HEK293T (cell line): ENCODE results near the gene ARMC9.
"Not testable (repeated sequence)": the region's sequence is repeated elsewhere in the genome, so short reads cannot be mapped to it uniquely, and the experiment has no call there.

Experiments
- CTCF ChIA-PET: fragments of 350-600 bp; formaldehyde crosslinking; extraction: SDS; loops from one replicate; lab custom pipeline; 2021; ENCODE audit warnings: antibody characterized with exemption, inconsistent platforms; lab: Yijun Ruan, JAX
- POLR2A ChIA-PET: fragments of 350-600 bp; formaldehyde crosslinking; extraction: SDS; loops from one replicate; lab custom pipeline; 2020; ENCODE audit warnings: antibody characterized with exemption, inconsistent platforms; lab: Yijun Ruan, JAX
- DNase-seq: peaks from one replicate; pipeline ENCODE4 v3.0.0; 2012; ENCODE audit warnings: mixed read lengths; ENCODE audit errors: extremely low spot score
- ARNT ChIP-seq: fragments of 450-650 bp; IDR thresholded peaks from 2 replicates; pipeline ENCODE4 v1.6.1; 2017; ENCODE audit warnings: mild to moderate bottlenecking
- BHLHE40 ChIP-seq: fragments of 450-650 bp; IDR thresholded peaks from 2 replicates; pipeline ENCODE4 v1.6.1; 2016; ENCODE audit warnings: mild to moderate bottlenecking, moderate library complexity, borderline replicate concordance
- CTBP1 ChIP-seq: fragments of 450-650 bp; IDR thresholded peaks from 2 replicates; pipeline ENCODE4 v1.6.1; 2016; ENCODE audit warnings: borderline replicate concordance
- ELF4 ChIP-seq: fragments of 450-650 bp; IDR thresholded peaks from 2 replicates; pipeline ENCODE4 v1.6.1; 2017; ENCODE audit warnings: antibody characterized with exemption
- FOXA1 ChIP-seq: fragments of 450-650 bp; IDR thresholded peaks from 2 replicates; pipeline ENCODE4 v1.6.1; 2016; ENCODE audit warnings: mild to moderate bottlenecking
- FOXK2 ChIP-seq: fragments of 450-650 bp; IDR thresholded peaks from 2 replicates; pipeline ENCODE4 v1.6.1; 2016; ENCODE audit warnings: mild to moderate bottlenecking
- FOXM1 ChIP-seq: fragments of 450-650 bp; IDR thresholded peaks from 2 replicates; pipeline ENCODE4 v1.6.1; 2017; ENCODE audit warnings: mild to moderate bottlenecking, borderline replicate concordance
- HDGF ChIP-seq: fragments of 450-650 bp; IDR thresholded peaks from 2 replicates; pipeline ENCODE4 v1.6.1; 2017; ENCODE audit warnings: antibody characterized with exemption, borderline replicate concordance
- L3MBTL2 ChIP-seq: fragments of 450-650 bp; conservative IDR thresholded peaks from 2 replicates; pipeline ENCODE4 v1.6.1; 2016; ENCODE audit warnings: mild to moderate bottlenecking
- LEF1 ChIP-seq: fragments of 450-650 bp; IDR thresholded peaks from 2 replicates; pipeline ENCODE4 v1.6.1; 2017; ENCODE audit warnings: mild to moderate bottlenecking, borderline replicate concordance
- NFRKB ChIP-seq: fragments of 450-650 bp; IDR thresholded peaks from 2 replicates; pipeline ENCODE4 v1.6.1; 2016; ENCODE audit warnings: mild to moderate bottlenecking, moderate library complexity
- SP1 ChIP-seq: fragments of 450-650 bp; IDR thresholded peaks from 2 replicates; pipeline ENCODE4 v1.6.1; 2017
- SUZ12 ChIP-seq: fragments of 450-650 bp; IDR thresholded peaks from 2 replicates; pipeline ENCODE4 v1.6.1; 2016; ENCODE audit warnings: mild to moderate bottlenecking
- TARDBP ChIP-seq: fragments of 450-650 bp; IDR thresholded peaks from 2 replicates; pipeline ENCODE4 v1.6.1; 2016
- ZNF384 ChIP-seq: fragments of 450-650 bp; IDR thresholded peaks from 2 replicates; pipeline ENCODE4 v1.6.1; 2016
- TF ChIP-seq, protein P1 (sequence below): fragments of 450-650 bp; IDR thresholded peaks from 2 replicates; pipeline ENCODE4 v1.6.1; 2016

ARMC9 gene

GRCh38 chr2:231295363-231295655 is 96.9 kb downstream of the ARMC9 start:
- no peak for DNase-seq
- TF ChIP-seq FOXM1 = no peak
- TF ChIP-seq, protein P1, sequence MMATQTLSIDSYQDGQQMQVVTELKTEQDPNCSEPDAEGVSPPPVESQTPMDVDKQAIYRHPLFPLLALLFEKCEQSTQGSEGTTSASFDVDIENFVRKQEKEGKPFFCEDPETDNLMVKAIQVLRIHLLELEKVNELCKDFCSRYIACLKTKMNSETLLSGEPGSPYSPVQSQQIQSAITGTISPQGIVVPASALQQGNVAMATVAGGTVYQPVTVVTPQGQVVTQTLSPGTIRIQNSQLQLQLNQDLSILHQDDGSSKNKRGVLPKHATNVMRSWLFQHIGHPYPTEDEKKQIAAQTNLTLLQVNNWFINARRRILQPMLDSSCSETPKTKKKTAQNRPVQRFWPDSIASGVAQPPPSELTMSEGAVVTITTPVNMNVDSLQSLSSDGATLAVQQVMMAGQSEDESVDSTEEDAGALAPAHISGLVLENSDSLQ = no peak
- TF ChIP-seq SUZ12 = no peak
- TF ChIP-seq CTBP1 = no peak
- no peak for TF ChIP-seq LEF1
- no peak for TF ChIP-seq TARDBP
- TF ChIP-seq HDGF = no peak
- ChIA-PET POLR2A (no interaction called here), CTCF (no interaction called here)

GRCh38 chr2:231296401-231296974 is 98.1 kb downstream of the ARMC9 start:
- POLR2A ChIA-PET = no interaction called here
- no peak for DNase-seq

GRCh38 chr2:231297108-231297908 is 98.9 kb downstream of the ARMC9 start:
- ChIA-PET POLR2A (no interaction called here), CTCF (interaction anchor here (0.6 to 1.2 kb wide), 3 partner anchors 11 to 335 kb away, joined by 3 to 4 read pairs (median 3); no protein-coding TSS in a partner anchor)
- peak; percentile 78 for DNase-seq
- TF ChIP-seq, protein P1 = no peak
- TF ChIP-seq CTBP1 = no peak
- no peak for TF ChIP-seq BHLHE40
- no peak for TF ChIP-seq FOXK2

More at GRCh38 chr2:231296401-231296974, 98.1 kb downstream of the ARMC9 start:
- CTCF ChIA-PET = interaction anchor here (0.6 to 1.2 kb wide), 2 partner anchors 12 to 335 kb away, joined by 3 to 4 read pairs; no protein-coding TSS in a partner anchor
- TF ChIP-seq ZNF384 = no peak
- no peak for TF ChIP-seq ELF4
- TF ChIP-seq TARDBP = no peak

DNA sequence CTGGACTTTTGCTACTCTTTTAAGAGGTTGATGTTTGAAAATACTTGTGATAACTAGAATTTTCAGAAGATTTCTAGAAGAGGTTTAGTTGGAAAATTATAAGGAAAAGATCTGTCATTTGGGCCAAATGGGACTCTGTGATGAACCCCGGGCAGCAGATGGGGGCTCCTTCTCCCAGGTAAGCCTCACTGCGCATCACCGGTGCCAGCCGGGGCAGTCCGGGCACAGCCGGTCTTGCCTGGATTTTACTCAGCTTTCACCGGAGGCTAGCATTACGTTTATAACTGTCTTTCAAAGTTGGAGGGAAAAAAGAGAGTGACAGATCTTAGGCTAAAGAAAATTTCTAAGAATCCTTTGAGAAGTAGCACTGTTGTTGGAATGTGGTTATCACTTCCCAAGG is 99.7 kb downstream of the ARMC9 start:
- TF ChIP-seq L3MBTL2 = no peak
- TF ChIP-seq NFRKB = no peak
- TF ChIP-seq BHLHE40 = no peak
- POLR2A ChIA-PET = no interaction called here
- CTCF ChIA-PET = interaction anchor here (1.0 to 1.2 kb wide), 3 partner anchors 10 to 154 kb away, joined by 3 to 5 read pairs (median 4); no protein-coding TSS in a partner anchor

GRCh38 chr2:231299267-231299666 is 100.8 kb downstream of the ARMC9 start:
- no peak for TF ChIP-seq CTBP1
- no peak for TF ChIP-seq SP1
- TF ChIP-seq FOXM1 = no peak
- TF ChIP-seq ELF4 = no peak
- no peak for TF ChIP-seq FOXA1
- TF ChIP-seq HDGF = no peak
- no peak for TF ChIP-seq L3MBTL2
- no peak for TF ChIP-seq NFRKB
- no peak for TF ChIP-seq TARDBP
- no peak for TF ChIP-seq FOXK2
- DNase-seq = no peak
- ChIA-PET POLR2A (no interaction called here), CTCF (interaction anchor here (0.6 to 1.1 kb wide), 4 partner anchors 14 to 153 kb away, joined by 3 to 5 read pairs (median 3); no protein-coding TSS in a partner anchor)

More for the DNA sequence above, 99.7 kb downstream of the ARMC9 start:
- DNase-seq = no peak

- no peak for DNase-seq
- CTCF ChIA-PET = interaction anchor here (0.6 to 0.7 kb wide), 2 partner anchors 15 to 35 kb away, joined by 3 read pairs; no protein-coding TSS in a partner anchor
- POLR2A ChIA-PET = no interaction called here
- no peak for TF ChIP-seq FOXK2
- TF ChIP-seq LEF1 = no peak
These were observed 101.7 kb downstream of the ARMC9 start for GRCh38 chr2:231300020-231300721.

DNA sequence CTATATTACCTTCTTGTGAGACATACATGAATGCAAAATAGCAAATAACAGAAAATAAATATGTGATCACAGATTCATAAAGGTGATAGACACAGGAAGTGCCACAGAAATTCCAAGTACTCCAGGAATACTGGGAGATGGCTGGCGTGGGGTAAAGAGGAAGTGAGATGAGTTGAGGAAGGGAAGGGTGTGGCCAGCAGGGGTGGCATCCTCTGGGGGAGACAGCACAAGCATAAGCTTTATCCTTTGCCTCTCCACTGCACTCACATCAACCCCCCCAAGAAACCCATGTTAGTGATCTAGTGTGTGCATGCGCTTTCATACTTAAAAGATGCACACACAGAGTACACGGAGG is 102.3 kb downstream of the ARMC9 start:
- CTCF ChIA-PET = no interaction called here
- TF ChIP-seq FOXM1 = no peak
- no peak for TF ChIP-seq ARNT
- no peak for TF ChIP-seq SP1
- TF ChIP-seq LEF1 = no peak
- TF ChIP-seq SUZ12 = no peak
- TF ChIP-seq L3MBTL2 = no peak
- TF ChIP-seq FOXA1 = no peak
- TF ChIP-seq HDGF = no peak
- DNase-seq = no peak
- POLR2A ChIA-PET = no interaction called here

GRCh38 chr2:231304259-231304658 is 105.8 kb downstream of the ARMC9 start:
- CTCF ChIA-PET = interaction anchor here (1.8 kb wide), 1 partner anchor 109 kb away, joined by 4 read pairs; no protein-coding TSS in a partner anchor
- DNase-seq = not testable (repeated sequence)
- POLR2A ChIA-PET = interaction anchor here (0.7 kb wide), 1 partner anchor 159 kb away, joined by 6 read pairs; the partner anchor contains the start of gene NCL
